Activated CD8-positive, alpha-beta memory T cell treated with anti-CD3 and anti-CD28 coated beads for 1 hour (primary cell): ENCODE measurements around the gene IL17RA.
A peak's percentile ranks its signal among the peaks of the same experiment; 100 is the strongest.

ENCODE experiments used
- DNase-seq, 2 donors: peaks; one replicate each; pipeline ENCODE4 v3.0.0-alpha.2; 2020; ENCODE audit warnings: low read depth in 1 of 2; ENCODE audit errors: extremely low read depth in 1 of 2

Gene IL17RA

DNA sequence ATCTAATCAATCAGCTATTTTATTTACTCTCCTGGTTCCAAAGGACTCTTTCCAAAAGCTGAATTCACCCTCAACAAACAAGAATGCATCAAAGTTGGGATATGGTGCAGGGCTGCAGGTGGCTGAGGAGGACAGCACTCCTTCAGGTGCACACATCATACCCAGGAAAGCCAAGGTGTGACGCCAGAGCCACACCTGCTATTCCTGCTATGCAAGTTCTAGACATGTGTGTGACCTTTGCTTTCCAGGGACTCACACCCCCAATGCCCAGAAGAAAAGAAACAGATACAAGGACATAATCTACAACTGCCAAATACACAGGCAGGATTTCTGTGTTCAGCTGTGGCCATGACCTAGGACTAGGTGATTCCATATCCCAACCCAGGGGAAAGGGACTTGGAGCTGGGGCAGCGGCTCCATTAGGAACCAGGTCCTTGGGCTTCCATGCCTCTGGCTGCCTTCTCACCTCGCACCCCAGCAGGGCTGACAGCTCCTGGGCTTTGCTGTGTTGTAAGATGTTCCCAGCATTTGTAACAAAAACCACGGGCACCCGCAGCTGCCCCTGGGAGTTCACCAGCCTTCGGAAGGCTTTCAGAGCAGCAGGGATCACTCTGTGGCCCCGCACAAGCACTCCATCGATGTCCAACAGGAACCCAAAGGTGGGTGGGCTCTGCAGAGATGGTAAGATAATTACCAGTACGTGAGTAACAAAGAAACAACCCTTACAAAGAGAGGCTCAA is 64.4 kb downstream of the IL17RA start:
- no peak for DNase-seq

- DNase-seq: no peak
Measured at GRCh38 chr22:17152340-17152739, 67.5 kb downstream of the IL17RA start.

DNA sequence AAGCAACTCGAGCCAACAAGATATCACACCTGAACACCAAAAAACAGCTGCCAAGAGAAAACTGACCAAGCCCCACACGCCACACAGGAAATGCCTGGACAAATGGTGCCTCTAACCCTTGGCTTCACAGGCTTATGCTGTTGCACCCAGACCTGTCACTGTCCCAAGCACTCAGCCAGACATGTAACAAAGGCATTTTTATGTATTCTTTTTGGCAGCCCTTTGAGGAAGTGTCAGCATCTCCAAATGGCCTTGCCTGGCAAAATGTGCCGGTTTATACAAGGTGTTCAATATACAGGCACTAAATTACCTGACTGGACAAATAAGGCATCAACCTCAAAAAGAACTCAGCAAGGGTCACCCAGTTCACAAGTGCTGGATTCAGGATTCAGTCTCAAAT is 68.2 kb downstream of the IL17RA start:
- DNase-seq: no peak

- no peak for DNase-seq
Measured at GRCh38 chr22:17155941-17156340, 71.1 kb downstream of the IL17RA start.

DNA sequence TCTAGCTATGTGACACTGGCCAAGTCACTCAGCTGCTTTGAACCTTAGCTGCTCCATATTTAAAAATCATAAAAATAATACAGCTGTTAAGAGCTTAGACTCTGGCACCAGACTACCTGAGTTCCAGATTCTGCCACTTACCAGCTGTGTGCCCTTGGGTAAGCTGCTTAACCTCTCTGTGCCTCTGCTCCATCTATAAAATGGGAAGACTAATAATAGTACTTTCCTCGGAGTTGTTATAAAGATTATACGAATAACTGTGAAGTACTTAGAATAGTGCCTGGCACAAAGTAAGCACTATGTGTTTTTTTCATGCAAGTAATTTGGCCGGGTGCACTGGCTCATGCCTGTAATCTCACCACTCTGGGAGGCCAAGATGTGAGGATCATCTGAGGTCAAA is 72.9 kb downstream of the IL17RA start:
- DNase-seq: no peak

DNA sequence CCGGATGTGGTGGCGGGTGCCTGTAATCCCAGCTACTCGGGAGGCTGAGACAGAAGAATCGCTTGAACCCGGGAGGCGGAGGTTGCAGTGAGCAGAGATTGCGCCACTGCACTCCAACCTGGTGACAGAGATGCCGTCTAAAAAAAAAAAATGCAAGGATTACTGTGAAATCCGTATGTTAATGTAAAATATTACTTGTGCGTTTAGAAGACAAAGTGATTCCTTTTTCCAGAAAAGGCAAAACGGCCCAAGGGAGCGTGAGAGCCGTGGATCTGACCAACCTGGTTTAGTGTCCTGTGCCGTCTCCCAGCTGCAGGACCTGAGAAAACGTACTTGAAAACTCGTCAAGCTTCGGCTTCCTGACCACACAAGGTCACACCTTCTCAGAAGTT is 73.4 kb downstream of the IL17RA start:
- DNase-seq: no peak

- peak; percentile 65 to 86 for DNase-seq
Measured at GRCh38 chr22:17158568-17159503, 74.0 kb downstream of the IL17RA start, which contains the start of gene HDHD5. Gene HDHD5, minus strand, starts transcription at chr22:17159277. Its CDS starts 26 bp downstream, at chr22:17159251.

- peak in 1 of 2 donors; percentile 13 for DNase-seq
Measured at GRCh38 chr22:17159504-17159951, 74.7 kb downstream of the IL17RA start.

DNA sequence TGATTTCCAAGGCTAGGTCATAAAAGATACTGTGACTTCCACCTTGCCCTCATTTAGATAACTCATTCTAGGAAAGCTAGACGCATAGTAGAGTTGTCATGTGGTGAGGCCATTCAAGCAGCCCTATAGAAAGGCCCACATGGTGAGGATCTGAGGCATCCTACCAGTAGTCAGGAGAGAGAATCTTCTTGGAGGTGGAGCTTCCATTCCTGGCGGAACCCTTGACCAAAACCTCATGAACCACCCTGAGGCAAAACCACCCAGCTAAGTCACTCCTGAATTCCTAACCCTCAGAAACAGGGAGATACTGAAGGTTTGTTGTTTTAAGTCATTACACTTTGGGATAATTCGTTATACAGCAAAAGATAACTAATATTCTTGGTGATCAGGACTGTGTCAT is 77.2 kb downstream of the IL17RA start:
- no peak for DNase-seq

- DNase-seq: no peak
Measured at GRCh38 chr22:17162731-17163130, 77.9 kb downstream of the IL17RA start.

DNA sequence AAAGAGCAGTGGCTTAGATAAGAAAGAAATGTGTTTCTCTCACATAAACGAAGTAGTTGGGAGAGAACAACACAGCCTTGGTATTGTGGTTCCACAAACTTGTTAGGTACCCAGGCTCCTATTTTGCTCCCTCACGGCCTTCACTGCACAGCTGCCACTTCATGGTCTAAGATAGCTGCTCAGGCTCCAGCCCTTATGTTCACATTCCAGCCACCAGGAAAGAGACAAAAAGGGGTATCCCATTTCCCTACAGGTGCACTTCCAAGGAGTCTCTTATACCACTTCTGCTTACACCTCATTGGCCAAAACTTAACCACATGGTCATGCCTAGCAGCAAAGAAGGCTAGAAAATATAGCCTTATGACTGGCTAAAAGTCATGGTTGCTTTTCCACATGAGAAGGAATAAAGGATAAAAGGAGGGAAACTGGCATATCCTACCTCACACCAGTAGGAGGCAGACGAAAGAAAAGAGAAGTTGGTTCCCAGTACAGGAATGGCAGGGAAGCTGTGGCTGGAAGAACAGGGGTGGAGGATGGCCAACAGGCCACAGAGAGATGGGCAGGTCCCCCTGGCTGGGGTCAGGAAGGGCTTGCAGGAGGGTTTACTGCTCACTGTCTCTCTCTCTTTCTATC is 79.7 kb downstream of the IL17RA start:
- no peak for DNase-seq
